HL-60/S4 treated with phorbol 12-myristate 13-acetate at 8.2 ng/mL for 4 days and 3 days (cell line): ENCODE results near the gene GADD45A.
"Not testable (repeated sequence)": the region's sequence is repeated elsewhere in the genome, so short reads cannot be mapped to it uniquely, and the experiment has no call there.

Experiments
- in situ Hi-C: fragments of 300-500 bp; cut with MboI; formaldehyde crosslinking; loops from 2 replicates; pipeline ENCODE4 v1.15.0; 2022; ENCODE audit warnings: low sequenced_read_pairs

GADD45A gene

GRCh38 chr1:67717876-67718275 lies 32.9 kb downstream of the GADD45A start:
- in situ Hi-C loops = no loop called here

- in situ Hi-C loops = no loop called here
Observed at GRCh38 chr1:67719329-67720196, 34.6 kb downstream of the GADD45A start.

GRCh38 chr1:67721112-67721511 lies 36.1 kb downstream of the GADD45A start:
- in situ Hi-C loops = no loop called here

GRCh38 chr1:67721650-67722291 lies 36.8 kb downstream of the GADD45A start:
- in situ Hi-C loops = no loop called here

- in situ Hi-C loops = no loop called here
Observed at GRCh38 chr1:67722292-67722944, 37.4 kb downstream of the GADD45A start.

GRCh38 chr1:67723126-67723525 lies 38.1 kb downstream of the GADD45A start:
- in situ Hi-C loops = no loop called here

GRCh38 chr1:67723620-67724019 lies 38.6 kb downstream of the GADD45A start:
- in situ Hi-C loops = no loop called here

GRCh38 chr1:67724928-67725560 lies 40.0 kb downstream of the GADD45A start:
- in situ Hi-C loops = no loop called here

GRCh38 chr1:67726224-67726623 lies 41.2 kb downstream of the GADD45A start:
- in situ Hi-C loops = no loop called here

GRCh38 chr1:67729872-67730271 lies 44.9 kb downstream of the GADD45A start:
- in situ Hi-C loops = no loop called here

GRCh38 chr1:67730312-67730711 lies 45.3 kb downstream of the GADD45A start:
- in situ Hi-C loops = not testable (repeated sequence)

GRCh38 chr1:67731322-67731721 lies 46.3 kb downstream of the GADD45A start:
- in situ Hi-C loops = no loop called here

GRCh38 chr1:67732750-67733151 lies 47.8 kb downstream of the GADD45A start:
- in situ Hi-C loops = no loop called here

GRCh38 chr1:67733681-67734322 lies 48.8 kb downstream of the GADD45A start:
- in situ Hi-C loops = no loop called here

- in situ Hi-C loops = no loop called here
Observed at GRCh38 chr1:67734323-67734690, 49.3 kb downstream of the GADD45A start.

- in situ Hi-C loops = no loop called here
Observed at GRCh38 chr1:67735206-67735605, 50.2 kb downstream of the GADD45A start.

GRCh38 chr1:67735806-67736627 lies 51.0 kb downstream of the GADD45A start:
- in situ Hi-C loops = no loop called here

- in situ Hi-C loops = no loop called here
Observed at GRCh38 chr1:67736750-67737149, 51.7 kb downstream of the GADD45A start.

- in situ Hi-C loops = no loop called here
Observed at GRCh38 chr1:67737875-67738274, 52.9 kb downstream of the GADD45A start.
